Measurements from ENCODE around the gene ASTN1. TPM values are rescaled to one million over a fixed set of nuclear protein-coding genes. Genes with fewer than 3 reads are reported as not detected.

ASTN1 gene
- total RNA-seq, 1 experiment from 2014 or later: 0.05 TPM

GRCh38 chr1:177174921-177175634, 10.6 kb upstream of the ASTN1 start:
- Histone ChIP-seq H3K27me3 (ENCODE audit: control insufficient read depth, insufficient read depth, low read length) (peaks cover 20% of the 10 kb centered on the region), H3K9me3 (ENCODE audit: control insufficient read depth, insufficient read depth, low read depth, low read length) (no peaks in the 10 kb centered on the region), H3K4me3 (ENCODE audit: low read depth in 2 of 2, low read length in 2 of 2) (no peak overlapping the region), H3K4me1 (ENCODE audit: control insufficient read depth, insufficient read depth, low read length) (no peaks in the 10 kb centered on the region), H3K36me3 (ENCODE audit: control insufficient read depth, insufficient read depth, low read length) (no peaks in the 10 kb centered on the region), H3K27ac (ENCODE audit: low read length) (no peak overlapping the region)
- BruUV-seq (replicated peaks): no TSS peak
- ChIA-PET CTCF (no interaction called here), POLR2A (no interaction called here)
- intact Hi-C loops (cut with micrococcal nuclease; ENCODE audit: unreplicated experiment): no loop called here
- TF ChIP-seq TCF7L2 (IDR thresholded peaks at IDR 0.05; ENCODE audit: low read depth, low read length) (no peak), REST (IDR thresholded peaks at IDR 0.05; ENCODE audit: insufficient read depth in 1 of 2, low read depth in 2 of 2, low read length in 1 of 2) (no peak), POLR2AphosphoS5 (IDR thresholded peaks at IDR 0.05; ENCODE audit: low read depth, low read length) (no peak), SIN3A (IDR thresholded peaks at IDR 0.05; ENCODE audit: borderline replicate concordance, insufficient read depth, low read depth, low read length) (no peak)
- TF ChIP-seq, protein P1, sequence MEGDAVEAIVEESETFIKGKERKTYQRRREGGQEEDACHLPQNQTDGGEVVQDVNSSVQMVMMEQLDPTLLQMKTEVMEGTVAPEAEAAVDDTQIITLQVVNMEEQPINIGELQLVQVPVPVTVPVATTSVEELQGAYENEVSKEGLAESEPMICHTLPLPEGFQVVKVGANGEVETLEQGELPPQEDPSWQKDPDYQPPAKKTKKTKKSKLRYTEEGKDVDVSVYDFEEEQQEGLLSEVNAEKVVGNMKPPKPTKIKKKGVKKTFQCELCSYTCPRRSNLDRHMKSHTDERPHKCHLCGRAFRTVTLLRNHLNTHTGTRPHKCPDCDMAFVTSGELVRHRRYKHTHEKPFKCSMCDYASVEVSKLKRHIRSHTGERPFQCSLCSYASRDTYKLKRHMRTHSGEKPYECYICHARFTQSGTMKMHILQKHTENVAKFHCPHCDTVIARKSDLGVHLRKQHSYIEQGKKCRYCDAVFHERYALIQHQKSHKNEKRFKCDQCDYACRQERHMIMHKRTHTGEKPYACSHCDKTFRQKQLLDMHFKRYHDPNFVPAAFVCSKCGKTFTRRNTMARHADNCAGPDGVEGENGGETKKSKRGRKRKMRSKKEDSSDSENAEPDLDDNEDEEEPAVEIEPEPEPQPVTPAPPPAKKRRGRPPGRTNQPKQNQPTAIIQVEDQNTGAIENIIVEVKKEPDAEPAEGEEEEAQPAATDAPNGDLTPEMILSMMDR (IDR thresholded peaks at IDR 0.05): no peak
- ATAC-seq: no peak
- in situ Hi-C loops (cut with HindIII; ENCODE audit: low pct_unique_long_range_greater_than_20kb, low sequenced_read_pairs): no loop called here
- no peak for DNase-seq (ENCODE audit: low read depth, low spot score)

- ATAC-seq (no peak), DNase-seq (ENCODE audit: low read depth, low spot score) (no peak)
- BruUV-seq (replicated peaks): no TSS peak
- POLR2A ChIA-PET: no interaction called here
- intact Hi-C loops (cut with micrococcal nuclease; ENCODE audit: unreplicated experiment): no loop called here
- CTCF ChIA-PET: no interaction called here
- Histone ChIP-seq H3K4me3 (ENCODE audit: low read depth in 2 of 2, low read length in 2 of 2) (no peak overlapping the region), H3K27me3 (ENCODE audit: control insufficient read depth, insufficient read depth, low read length) (peaks cover 24% of the 10 kb centered on the region), H3K36me3 (ENCODE audit: control insufficient read depth, insufficient read depth, low read length) (no peaks in the 10 kb centered on the region), H3K4me1 (ENCODE audit: control insufficient read depth, insufficient read depth, low read length) (no peaks in the 10 kb centered on the region), H3K27ac (ENCODE audit: low read length) (no peak overlapping the region), H3K9me3 (ENCODE audit: control insufficient read depth, insufficient read depth, low read depth, low read length) (no peaks in the 10 kb centered on the region)
- in situ Hi-C loops (cut with HindIII; ENCODE audit: low pct_unique_long_range_greater_than_20kb, low sequenced_read_pairs): no loop called here
- TF ChIP-seq, protein P1 (IDR thresholded peaks at IDR 0.05): no peak
- no peak for TF ChIP-seq POLR2AphosphoS5 (IDR thresholded peaks at IDR 0.05; ENCODE audit: low read depth, low read length)
- TF ChIP-seq SIN3A (IDR thresholded peaks at IDR 0.05; ENCODE audit: borderline replicate concordance, insufficient read depth, low read depth, low read length): no peak
- no peak for TF ChIP-seq TCF7L2 (IDR thresholded peaks at IDR 0.05; ENCODE audit: low read depth, low read length)
- no peak for TF ChIP-seq REST (IDR thresholded peaks at IDR 0.05; ENCODE audit: insufficient read depth in 1 of 2, low read depth in 2 of 2, low read length in 1 of 2)
These were observed 9.5 kb upstream of the ASTN1 start for GRCh38 chr1:177173976-177174375.

All from Panc1 (cell line).